ENCODE results near the gene MNAT1. TPM values are rescaled to one million over a fixed set of nuclear protein-coding genes. Genes with fewer than 3 reads are reported as not detected.

Gene MNAT1
- total RNA-seq, 4 donors from 2014 or later = 32.4 to 48.9 (median 44.6) TPM

GRCh38 chr14:60998617-60999016, 264.1 kb downstream of the MNAT1 start:
- Histone ChIP-seq H3K4me1 (no peaks in the 10 kb centered on the region), H3K27ac (no peak overlapping the region), H3K9me3 (peaks cover 0 to 12% (median 0%) of the 10 kb centered on the region in 4 donors), H3K36me3 (peaks cover 0 to 44% (median 0%) of the 10 kb centered on the region in 3 donors), H3K4me3 (no peak overlapping the region), H3K27me3 (no peaks in the 10 kb centered on the region)
- DNase-seq (ENCODE audit: low spot score in 2 of 2) = no peak
- 83 to 91% methylated on average over 8 to 9 of the region's 9 CpGs for WGBS, 2 donors
- TF ChIP-seq EP300 (IDR thresholded peaks at IDR 0.05) (no peak), CTCF (IDR thresholded peaks at IDR 0.05) (no peak), POLR2A (IDR thresholded peaks at IDR 0.05) (no peak)

GRCh38 chr14:60999536-60999935, 265.0 kb downstream of the MNAT1 start:
- Histone ChIP-seq H3K36me3 (peaks cover 0 to 36% (median 0%) of the 10 kb centered on the region in 3 donors), H3K9me3 (peaks cover 0 to 12% (median 0%) of the 10 kb centered on the region in 4 donors), H3K4me3 (no peak overlapping the region), H3K27ac (no peak overlapping the region), H3K27me3 (no peaks in the 10 kb centered on the region), H3K4me1 (no peaks in the 10 kb centered on the region)
- WGBS, 2 donors = 95 to 97% methylated on average over 2 of the region's 2 CpGs
- DNase-seq (ENCODE audit: low spot score in 2 of 2) = no peak
- TF ChIP-seq EP300 (IDR thresholded peaks at IDR 0.05) (no peak), POLR2A (IDR thresholded peaks at IDR 0.05) (no peak), CTCF (IDR thresholded peaks at IDR 0.05) (no peak)

GRCh38 chr14:61003571-61003970, 269.0 kb downstream of the MNAT1 start:
- 95 to 98% methylated on average over 1 of the region's 1 CpG for WGBS, 2 donors
- no peaks in the 10 kb centered on the region for H3K4me1 ChIP-seq
- H3K9me3 ChIP-seq = peaks cover 0 to 3% (median 1%) of the 10 kb centered on the region in 4 donors
- DNase-seq (ENCODE audit: low spot score in 2 of 2) = no peak
- H3K4me3 ChIP-seq = no peak overlapping the region
- TF ChIP-seq CTCF (IDR thresholded peaks at IDR 0.05) = no peak
- no peak for TF ChIP-seq POLR2A (IDR thresholded peaks at IDR 0.05)
- TF ChIP-seq EP300 (IDR thresholded peaks at IDR 0.05) = no peak
- H3K27me3 ChIP-seq = no peaks in the 10 kb centered on the region
- peaks cover 0 to 15% (median 0%) of the 10 kb centered on the region in 3 donors for H3K36me3 ChIP-seq
- no peak overlapping the region for H3K27ac ChIP-seq

GRCh38 chr14:61019537-61019936, 285.0 kb downstream of the MNAT1 start:
- TF ChIP-seq CTCF (IDR thresholded peaks at IDR 0.05) (no peak), EP300 (IDR thresholded peaks at IDR 0.05) (no peak), POLR2A (IDR thresholded peaks at IDR 0.05) (no peak)
- Histone ChIP-seq H3K36me3 (peaks cover 0 to 6% (median 0%) of the 10 kb centered on the region in 3 donors), H3K27ac (no peak overlapping the region), H3K27me3 (no peaks in the 10 kb centered on the region), H3K9me3 (peaks cover 0 to 7% (median 0%) of the 10 kb centered on the region in 4 donors), H3K4me3 (no peak overlapping the region), H3K4me1 (no peaks in the 10 kb centered on the region)
- WGBS, 2 donors = 85 to 88% methylated on average over 1 of the region's 1 CpG
- DNase-seq (ENCODE audit: low spot score in 2 of 2) = no peak

Small RNA genes within 50 kb of the gene (small RNA-seq; reads per million reads assigned to genes)
- gene RNU6-398P = not detected

Other genes with a start within 250 kb of the MNAT1 start
- gene C14orf39, start 248.7 kb upstream of the MNAT1 start, total RNA-seq = 1 to 10 TPM in 1 of 4 donors, under 1 TPM in 2, not detected in 1; 0.30 to 2.0 (median 0.39) TPM
- not detected for gene SIX6, start 225.6 kb upstream of the MNAT1 start, total RNA-seq
- 1 to 10 TPM; 5.9 to 7.5 (median 6.2) TPM for gene SIX1, start 85.3 kb upstream of the MNAT1 start, total RNA-seq
- gene SIX4, start 10.4 kb upstream of the MNAT1 start, total RNA-seq = 1 to 10 TPM; 2.6 to 8.2 (median 4.7) TPM
- gene TRMT5, start 246.3 kb downstream of the MNAT1 start, total RNA-seq = 10 to 100 TPM in 2 of 4 donors, 1 to 10 TPM in 2; 5.7 to 14.3 (median 9.8) TPM
- gene SLC38A6, start 246.5 kb downstream of the MNAT1 start, total RNA-seq = 10 to 100 TPM; 10.4 to 34.2 (median 21.7) TPM

Measured in tibial nerve (tissue), 4 donors.